H1 (cell line): ENCODE measurements around the gene ARR3. TPM values are rescaled to one million over a fixed set of nuclear protein-coding genes. Genes with fewer than 3 reads are reported as not detected.

Source experiments
- CTCF ChIA-PET: fragments of 300-600 bp; sonication (Branson Sonifier 250); formaldehyde crosslinking; loops from one replicate; lab custom pipeline; 2021; ENCODE audit not compliant: partially characterized antibody; lab: Charles Lee
- POLR2A ChIA-PET: fragments of 300-600 bp; sonication (Branson Sonifier 250); formaldehyde crosslinking; loops from one replicate; lab custom pipeline; 2021; ENCODE audit warnings: inconsistent platforms; ENCODE audit not compliant: partially characterized antibody; lab: Charles Lee
- DNase-seq, 2 experiments: peaks; one replicate each; pipeline versions ENCODE4 v3.0.0 to v3.0.0-alpha.2; 2010 to 2022; ENCODE audit warnings: low spot score in 2 of 2, low read depth in 1 of 2, mixed read lengths in 1 of 2
- FAIRE-seq: peaks from 2 replicates; lab custom pipeline; 2011; peaks lifted over from hg19 to GRCh38; lab: Jason Lieb, UNC
- H2AFZ ChIP-seq: 2 replicates; pipeline ENCODE4 v1.8.1; 2012; ENCODE audit warnings: low read length, inconsistent platforms
- H2AK5ac ChIP-seq: 2 replicates; pipeline ENCODE4 v1.6.1; 2013; ENCODE audit warnings: low read depth, low read length
- H2BK120ac ChIP-seq: replicated peaks from 2 replicates; pipeline ENCODE3; 2013; ENCODE audit warnings: low read depth, low read length, inconsistent platforms
- H2BK12ac ChIP-seq: 2 replicates; pipeline ENCODE4 v1.6.1; 2013; ENCODE audit warnings: low read depth, low read length
- H2BK15ac ChIP-seq: 2 replicates; pipeline ENCODE4 v1.6.1; 2013; ENCODE audit warnings: low read length
- H2BK20ac ChIP-seq: 2 replicates; pipeline ENCODE4 v1.6.1; 2013; ENCODE audit warnings: low read length
- H2BK5ac ChIP-seq: 2 replicates; pipeline ENCODE4 v1.6.1; 2013; ENCODE audit warnings: low read depth, low read length
- H3K14ac ChIP-seq: 2 replicates; pipeline ENCODE4 v1.6.1; 2013; ENCODE audit warnings: inconsistent platforms; ENCODE audit not compliant: insufficient read length
- H3K18ac ChIP-seq: 2 replicates; pipeline ENCODE4 v1.6.1; 2013; ENCODE audit warnings: low read length; ENCODE audit errors: extremely low read depth
- H3K23ac ChIP-seq: 2 replicates; pipeline ENCODE4 v1.6.1; 2013; ENCODE audit warnings: inconsistent platforms; ENCODE audit not compliant: insufficient read length
- H3K23me2 ChIP-seq: 2 replicates; pipeline ENCODE4 v1.6.1; 2013; ENCODE audit warnings: low read depth, low read length
- H3K27ac ChIP-seq: 2 replicates; pipeline ENCODE4 v1.6.1; 2011; ENCODE audit warnings: low read depth, low read length, inconsistent platforms
- H3K27me3 ChIP-seq, 4 experiments: replicated peaks in 1 of 4; 1 replicate in 1 of 4; 2 replicates in 3 of 4; pipeline versions ENCODE4 v1.6.1 to v1.8.1; 2011 to 2013; ENCODE audit warnings: low read length in 3 of 4, mild to moderate bottlenecking in 3 of 4, inconsistent platforms in 2 of 4, mixed read lengths in 2 of 4, moderate library complexity in 1 of 4; ENCODE audit not compliant: control insufficient read depth in 3 of 4, insufficient read depth in 3 of 4; ENCODE audit errors: extremely low read depth in 1 of 4
- H3K36me3 ChIP-seq, 4 experiments: 2 replicates each; pipeline versions ENCODE4 v1.6.1 to v1.8.1; 2011 to 2013; ENCODE audit warnings: mild to moderate bottlenecking in 4 of 4, low read length in 3 of 4, moderate library complexity in 2 of 4, control low read depth in 1 of 4, inconsistent platforms in 1 of 4; ENCODE audit not compliant: insufficient read depth in 4 of 4, control insufficient read depth in 2 of 4
- H3K4ac ChIP-seq: replicated peaks from 2 replicates; pipeline ENCODE3; 2013; ENCODE audit warnings: low read length, low read depth, mixed read lengths, inconsistent platforms; ENCODE audit not compliant: insufficient read length
- H3K4me1 ChIP-seq, 4 experiments: replicated peaks in 1 of 4; 1 replicate in 1 of 4; 2 replicates in 3 of 4; pipeline versions ENCODE4 v1.6.1 to v1.8.1; 2011 to 2013; ENCODE audit warnings: low read length in 3 of 4, inconsistent platforms in 2 of 4, mixed read lengths in 1 of 4; ENCODE audit not compliant: insufficient read depth in 4 of 4, control insufficient read depth in 3 of 4
- H3K4me2 ChIP-seq, 2 experiments: 2 replicates each; pipeline versions ENCODE4 v1.6.1 to v1.8.1; 2011 to 2013; ENCODE audit warnings: low read depth in 2 of 2, low read length in 2 of 2, control low read depth in 1 of 2, inconsistent platforms in 1 of 2, mild to moderate bottlenecking in 1 of 2; ENCODE audit not compliant: insufficient read depth in 1 of 2
- H3K4me3 ChIP-seq, 4 experiments: fragments of 200-600, 300-600 bp in 1 of 4; sonication (generic), shearing (Covaris generic), sonication (Bioruptor Twin) in 1 of 4; 2 replicates each; pipeline versions ENCODE4 v1.5.1 to v1.8.1; 2011 to 2016; ENCODE audit warnings: low read length in 4 of 4, low read depth in 3 of 4, control low read depth in 2 of 4, inconsistent platforms in 2 of 4, mild to moderate bottlenecking in 2 of 4, mixed read lengths in 1 of 4, moderate library complexity in 1 of 4; ENCODE audit not compliant: insufficient read depth in 2 of 4; ENCODE audit errors: extremely low read depth in 1 of 4
- H3K56ac ChIP-seq: replicated peaks from 2 replicates; pipeline ENCODE3; 2013; ENCODE audit warnings: low read depth, mild to moderate bottlenecking, mixed read lengths, low read length, inconsistent platforms; ENCODE audit not compliant: insufficient read length
- H3K79me1 ChIP-seq: 2 replicates; pipeline ENCODE4 v1.6.1; 2013; ENCODE audit warnings: low read depth, low read length, control low read depth
- H3K79me2 ChIP-seq, 2 experiments: 2 replicates each; pipeline versions ENCODE4 v1.6.1 to v1.8.1; 2012 to 2013; ENCODE audit warnings: low read length in 2 of 2, mild to moderate bottlenecking in 2 of 2, inconsistent platforms in 1 of 2; ENCODE audit not compliant: insufficient read depth in 2 of 2, control insufficient read depth in 1 of 2
- H3K9ac ChIP-seq, 4 experiments: replicated peaks in 1 of 4; 1 replicate in 1 of 4; 2 replicates in 3 of 4; pipeline versions ENCODE4 v1.6.1 to v1.8.1; 2011 to 2013; ENCODE audit warnings: low read depth in 3 of 4, low read length in 3 of 4, control low read depth in 2 of 4, mild to moderate bottlenecking in 2 of 4, moderate library complexity in 2 of 4, inconsistent platforms in 1 of 4; ENCODE audit errors: extremely low read depth in 1 of 4
- H3K9me3 ChIP-seq, 2 experiments: 2 replicates each; pipeline versions ENCODE4 v1.6.1 to v1.8.1; 2012 to 2013; ENCODE audit warnings: mild to moderate bottlenecking in 2 of 2, moderate library complexity in 2 of 2, control low read depth in 1 of 2, inconsistent platforms in 1 of 2, low read depth in 1 of 2, low read length in 1 of 2, mixed read lengths in 1 of 2; ENCODE audit not compliant: insufficient read depth in 2 of 2
- H4K20me1 ChIP-seq, 2 experiments: replicated peaks in 1 of 2; 2 replicates each; pipeline versions ENCODE3 to v1.8.1; 2011 to 2013; ENCODE audit warnings: inconsistent platforms in 2 of 2, low read length in 2 of 2, mild to moderate bottlenecking in 1 of 2; ENCODE audit not compliant: insufficient read depth in 2 of 2, control insufficient read depth in 1 of 2
- H4K5ac ChIP-seq: 2 replicates; pipeline ENCODE4 v1.6.1; 2013; ENCODE audit warnings: low read length, low read depth, mixed read lengths, inconsistent platforms; ENCODE audit not compliant: insufficient read length
- H4K8ac ChIP-seq: 2 replicates; pipeline ENCODE4 v1.8.0; 2013; ENCODE audit warnings: mild to moderate bottlenecking, moderate library complexity, low read length, inconsistent platforms; ENCODE audit not compliant: insufficient read depth; ENCODE audit errors: extremely low read depth
- H4K91ac ChIP-seq: replicated peaks from 2 replicates; pipeline ENCODE3; 2013; ENCODE audit warnings: low read length, mixed read lengths, inconsistent platforms; ENCODE audit not compliant: insufficient read length
- CHD1 ChIP-seq: IDR thresholded peaks from 2 replicates; pipeline ENCODE4 v1.6.1; 2012; ENCODE audit warnings: low read depth, low read length, improper control_type of control experiment
- CTBP2 ChIP-seq: IDR thresholded peaks from 2 replicates; pipeline ENCODE4 v1.7.0; 2011; ENCODE audit warnings: borderline replicate concordance, mild to moderate bottlenecking, moderate library complexity, mixed read lengths, low read length; ENCODE audit not compliant: insufficient read depth, insufficient read length
- EP300 ChIP-seq, 2 experiments: IDR thresholded peaks; 1 replicate in 1 of 2; 2 replicates in 1 of 2; pipeline ENCODE4 v1.6.1; 2011 to 2012; ENCODE audit warnings: low read depth in 2 of 2, low read length in 2 of 2, mild to moderate bottlenecking in 2 of 2, borderline replicate concordance in 1 of 2, inconsistent platforms in 1 of 2, moderate library complexity in 1 of 2
- MAFK ChIP-seq: IDR thresholded peaks from 2 replicates; pipeline ENCODE4 v1.6.1; 2012; ENCODE audit warnings: low read depth, mild to moderate bottlenecking, improper control_type of control experiment, low read length
- MAX ChIP-seq: IDR thresholded peaks from 2 replicates; pipeline ENCODE4 v1.6.1; 2012; ENCODE audit warnings: inconsistent platforms
- NANOG ChIP-seq: IDR thresholded peaks from 2 replicates; pipeline ENCODE4 v1.6.1; 2011; ENCODE audit warnings: low read length, low read depth, mild to moderate bottlenecking, inconsistent platforms; ENCODE audit not compliant: insufficient read depth, poor library complexity, severe bottlenecking
- SP2 ChIP-seq: IDR thresholded peaks from 2 replicates; pipeline ENCODE4 v1.6.1; 2012; ENCODE audit warnings: mild to moderate bottlenecking, low read length, inconsistent platforms
- USF2 ChIP-seq: IDR thresholded peaks from 2 replicates; pipeline ENCODE4 v1.6.1; 2011; ENCODE audit warnings: low read length, improper control_type of control experiment
- WGBS, 2 experiments: shearing (Covaris generic) in 1 of 2; methylation state at CpG; one replicate each; pipeline versions ENCODE4 v1.1.6 to v1.1.7; 2013 to 2015; ENCODE audit warnings: low lambda C conversion rate in 2 of 2, mixed read lengths in 2 of 2, inconsistent platforms in 1 of 2, low coverage in 1 of 2, missing lambda C conversion rate in 1 of 2; ENCODE audit not compliant: insufficient replicate concordance in 2 of 2, insufficient coverage in 1 of 2, insufficient read length in 1 of 2; ENCODE audit errors: extremely low coverage in 1 of 2, missing lambda C conversion rate in 1 of 2; 5-methylcytosine and 5-hydroxymethylcytosine counted together
- polyA plus RNA-seq, 7 experiments: library from polyadenylated mRNA; depleted of rRNA in 3 of 7; stranded (reverse) in 5 of 7; unstranded in 2 of 7; fragments of >200 nt in 5 of 7; fragments of 200-250 nt in 2 of 7; gene quantifications; 1 replicate in 5 of 7; 2 replicates in 1 of 7; 4 replicates in 1 of 7; pipeline versions ENCODE4 v1.2.1 to v1.2.3, GENCODE V29; 2011 to 2013; ENCODE audit warnings: missing spikeins in 2 of 7, mixed read lengths in 2 of 7
- total RNA-seq: library from RNA; stranded (reverse); fragmentation: NEBNext Ultra II Directional; extraction: Animal tissue kit (Norgen Biotek cat#: 25700); gene quantifications from 2 replicates; pipeline ENCODE4 v1.2.1, GENCODE V29; 2021

The ARR3 gene
- total and polyA plus RNA-seq, 2 of the 8 experiments (the other 6 are each of a cell fraction or from before 2014, with no cell fraction given): not detected

DNA sequence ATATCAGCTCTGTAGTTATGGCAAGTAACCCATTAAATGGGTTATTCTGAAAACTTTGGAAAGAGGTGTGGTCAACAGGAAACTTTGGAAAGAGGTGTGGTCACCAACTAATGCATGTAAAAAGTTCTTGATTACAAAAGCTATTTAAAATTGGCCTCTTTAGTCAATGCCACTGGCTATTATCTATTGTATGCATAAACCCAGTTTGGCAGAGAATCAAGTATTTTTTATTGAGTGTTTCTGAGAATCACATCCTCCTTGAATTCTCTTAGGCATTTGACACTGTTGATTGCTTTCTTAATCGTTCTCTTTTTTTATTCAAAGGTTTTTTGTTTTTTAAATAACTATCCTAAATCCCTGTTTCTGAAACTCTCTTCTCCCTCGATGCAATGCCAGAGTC, 15.6 kb upstream of the ARR3 start:
- Histone ChIP-seq H3K23ac (no peak overlapping the region), H2BK12ac (no peak overlapping the region), H2BK120ac (no peak overlapping the region), H2BK15ac (no peak overlapping the region), H3K9ac (no peak overlapping the region), H4K20me1 (no peaks in the 10 kb centered on the region), H3K14ac (no peak overlapping the region), H3K9me3 (no peaks in the 10 kb centered on the region), H3K18ac (no peak overlapping the region), H3K36me3 (no peaks in the 10 kb centered on the region), H2AK5ac (no peak overlapping the region), H2BK20ac (no peak overlapping the region), H3K4me3 (no peak overlapping the region), H3K4ac (no peak overlapping the region), H2BK5ac (no peak overlapping the region), H3K4me2 (no peak overlapping the region), H4K91ac (no peak overlapping the region), H3K56ac (no peak overlapping the region), H4K8ac (no peak overlapping the region), H3K27ac (no peak overlapping the region), H3K79me2 (no peaks in the 10 kb centered on the region), H2AFZ (no peak overlapping the region), H4K5ac (no peak overlapping the region), H3K23me2 (no peaks in the 10 kb centered on the region), H3K79me1 (no peaks in the 10 kb centered on the region), H3K27me3 (no peaks in the 10 kb centered on the region), H3K4me1 (no peaks in the 10 kb centered on the region)
- TF ChIP-seq NANOG (no peak), MAFK (no peak), CTBP2 (no peak), SP2 (no peak), USF2 (no peak), EP300 (IDR thresholded peaks at IDR 0.05; ENCODE audit: borderline replicate concordance in 1 of 2, low read depth in 2 of 2, low read length in 2 of 2) (no peak), CHD1 (no peak), MAX (no peak)
- FAIRE-seq: no peak
- ChIA-PET CTCF (interaction anchor here (2.4 kb wide), 1 partner anchor 10 kb away, joined by 9 read pairs; no protein-coding TSS in a partner anchor), POLR2A (no interaction called here)
- DNase-seq: no peak
- whole genome bisulfite sequencing, 2 experiments: 72% methylated on average over 2 of the region's 2 CpGs; no CpG with 5 or more reads in 1 of the 2 experiments
